ENCODE results near the gene GMFB.

- TF ChIP-seq EP300 (IDR thresholded peaks at IDR 0.05) = no peak
- no peak for TF ChIP-seq CTCF (IDR thresholded peaks at IDR 0.05)
- no peak for TF ChIP-seq POLR2A (IDR thresholded peaks at IDR 0.05)
These were observed 21.5 kb downstream of the GMFB start for GRCh38 chr14:54467280-54467679.

All from stomach (tissue), 4 donors.